Right lobe of liver (tissue), 4 donors: ENCODE data around the gene CEND1.

Experiments used
- CTCF ChIP-seq, 4 donors: fragments of 200-600 bp in 3 of 4; fragments of 450-650 bp in 1 of 4; IDR thresholded peaks; one replicate each; pipeline versions ENCODE4 v1.5.1 to v1.8.0; 2016 to 2022; ENCODE audit warnings: antibody characterized with exemption in 4 of 4, mild to moderate bottlenecking in 2 of 4
- POLR2A ChIP-seq: fragments of 450-650 bp; IDR thresholded peaks from one replicate; pipeline ENCODE4 v1.6.1; 2017; ENCODE audit warnings: antibody characterized with exemption, mild to moderate bottlenecking
- donor health status: DM: no; HTN: no; CAD: no.
- donor health status: DM: no; HTN: no; CAD: no.
- donor health status: DM: no; HTN: yes; CAD: no.

GRCh38 chr11:794766-795633 lies 5.1 kb upstream of the CEND1 start:
- TF ChIP-seq CTCF (IDR thresholded peaks at IDR 0.05) (no peak), POLR2A (no peak)
